IPS-18a (cell line): ENCODE results near the gene TRPC4AP.

Experiments used
- H3K27ac ChIP-seq: one replicate; pipeline ENCODE4 v1.5.1; 2013; ENCODE audit warnings: low read length
- H3K27me3 ChIP-seq: one replicate; pipeline ENCODE4 v1.6.1; 2013; ENCODE audit warnings: mild to moderate bottlenecking, low read length; ENCODE audit not compliant: control insufficient read depth, insufficient read depth
- H3K36me3 ChIP-seq: one replicate; pipeline ENCODE4 v1.6.1; 2013; ENCODE audit warnings: low read depth, low read length; ENCODE audit not compliant: control insufficient read depth
- H3K4me1 ChIP-seq: one replicate; pipeline ENCODE4 v1.6.1; 2013; ENCODE audit warnings: low read depth, low read length; ENCODE audit not compliant: control insufficient read depth
- H3K4me3 ChIP-seq: one replicate; pipeline ENCODE4 v1.5.1; 2013; ENCODE audit warnings: low read length
- H3K9ac ChIP-seq: one replicate; pipeline ENCODE4 v1.6.1; 2013; ENCODE audit warnings: mild to moderate bottlenecking, low read length, moderate library complexity
- H3K9me3 ChIP-seq: one replicate; pipeline ENCODE4 v1.6.1; 2013; ENCODE audit warnings: low read depth, low read length; ENCODE audit not compliant: control insufficient read depth

The TRPC4AP gene

GRCh38 chr20:35049776-35050352 is 42.7 kb downstream of the TRPC4AP start:
- Histone ChIP-seq H3K4me3 (no peak overlapping the region), H3K9ac (no peak overlapping the region), H3K4me1 (no peaks in the 10 kb centered on the region), H3K9me3 (no peaks in the 10 kb centered on the region), H3K27ac (no peak overlapping the region), H3K27me3 (no peaks in the 10 kb centered on the region), H3K36me3 (peaks cover 31% of the 10 kb centered on the region)

GRCh38 chr20:35048739-35049138 is 43.9 kb downstream of the TRPC4AP start:
- Histone ChIP-seq H3K36me3 (peaks cover 37% of the 10 kb centered on the region), H3K27ac (no peak overlapping the region), H3K9me3 (no peaks in the 10 kb centered on the region), H3K9ac (no peak overlapping the region), H3K4me1 (no peaks in the 10 kb centered on the region), H3K27me3 (no peaks in the 10 kb centered on the region), H3K4me3 (no peak overlapping the region)

DNA sequence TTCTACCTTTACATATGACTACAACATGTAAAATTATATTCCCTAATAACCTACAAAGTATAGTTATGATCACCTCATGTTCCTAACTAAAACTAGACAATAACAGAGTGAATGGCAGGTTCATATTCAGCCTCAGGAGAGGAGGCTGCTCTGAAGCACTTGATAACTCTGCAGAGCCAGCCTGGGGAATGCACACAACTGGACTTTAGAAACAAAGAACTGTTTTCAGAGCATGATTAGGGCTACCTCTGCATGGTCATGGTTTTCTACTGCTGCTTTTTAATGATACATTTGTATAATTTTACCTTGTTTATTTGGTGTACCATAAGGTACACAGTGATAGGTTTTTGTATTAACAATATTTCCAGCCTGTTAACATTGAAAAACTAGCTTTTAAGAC is 50.3 kb downstream of the TRPC4AP start:
- Histone ChIP-seq H3K4me1 (no peaks in the 10 kb centered on the region), H3K4me3 (no peak overlapping the region), H3K9me3 (no peaks in the 10 kb centered on the region), H3K36me3 (peaks cover 40% of the 10 kb centered on the region), H3K27me3 (no peaks in the 10 kb centered on the region), H3K9ac (no peak overlapping the region), H3K27ac (no peak overlapping the region)

DNA sequence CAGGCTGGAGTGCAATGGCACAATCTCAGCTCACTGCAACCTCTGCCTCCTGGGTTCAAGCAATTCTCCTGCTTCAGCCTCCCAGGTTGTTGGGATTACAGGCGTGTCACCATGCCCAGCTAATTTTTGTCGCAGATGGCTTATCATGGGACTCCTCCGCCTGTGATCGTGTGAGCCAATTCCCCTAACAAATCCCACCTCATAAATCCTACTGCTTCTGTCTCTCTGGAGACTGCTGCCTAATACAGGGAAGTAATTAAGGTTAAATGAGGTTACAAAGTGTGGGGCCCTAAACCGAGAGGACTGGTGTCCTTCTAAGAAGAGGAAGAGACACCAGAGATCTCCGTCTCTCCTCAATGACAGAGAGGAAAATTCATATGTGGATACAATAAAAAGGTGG is 52.0 kb downstream of the TRPC4AP start:
- Histone ChIP-seq H3K9me3 (no peaks in the 10 kb centered on the region), H3K4me3 (no peak overlapping the region), H3K27me3 (no peaks in the 10 kb centered on the region), H3K27ac (no peak overlapping the region), H3K4me1 (no peaks in the 10 kb centered on the region), H3K9ac (no peak overlapping the region), H3K36me3 (peaks cover 37% of the 10 kb centered on the region)

DNA sequence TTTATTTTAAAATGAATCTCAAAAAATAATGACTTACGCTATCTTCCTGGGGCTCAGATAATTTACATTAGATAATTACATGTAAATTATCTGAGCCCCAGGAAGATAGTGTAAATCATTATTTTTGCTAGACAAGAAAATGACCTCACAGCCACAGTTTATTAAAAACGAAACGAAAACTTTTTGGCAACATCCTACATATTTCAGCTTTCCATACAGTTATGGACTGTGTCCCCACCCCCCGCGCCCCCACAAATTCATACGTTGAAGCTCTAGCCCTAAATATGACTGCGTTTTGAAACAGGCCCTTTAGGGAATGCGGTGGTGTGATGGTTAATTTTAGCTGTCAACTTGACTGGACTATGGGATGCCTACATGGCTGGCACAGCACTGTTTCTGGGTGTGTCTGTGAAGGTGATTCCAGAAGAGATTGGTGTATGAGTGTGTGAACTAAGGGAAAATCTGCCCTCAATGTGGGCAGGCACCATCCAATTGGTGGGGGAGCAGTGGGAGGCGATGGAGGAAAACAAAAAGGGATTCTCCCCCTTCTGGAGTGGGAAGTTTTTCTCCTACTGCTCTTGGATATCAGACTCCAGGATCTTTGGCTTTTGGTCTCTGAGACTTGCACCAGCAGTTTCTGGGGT is 52.6 kb downstream of the TRPC4AP start:
- H3K9ac ChIP-seq: no peak overlapping the region
- H3K9me3 ChIP-seq: no peaks in the 10 kb centered on the region

DNA sequence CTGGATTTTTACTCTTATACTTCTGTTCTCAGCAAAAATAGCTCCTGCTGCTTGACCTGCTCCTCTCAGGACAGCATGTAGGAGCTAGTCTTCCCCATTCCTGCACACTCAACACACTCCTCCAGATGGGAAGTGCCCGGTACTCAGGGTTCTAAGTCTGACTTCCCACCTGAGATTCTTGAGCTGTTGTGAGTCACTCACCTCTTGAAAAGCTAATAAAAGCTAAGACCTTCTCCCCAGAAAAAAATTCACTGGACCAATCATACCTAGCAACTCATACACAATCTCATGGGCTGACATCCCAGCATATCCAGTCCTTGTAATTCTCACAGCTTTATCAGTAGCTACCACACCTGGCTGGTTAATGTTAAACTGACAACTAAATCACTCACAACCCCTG is 53.5 kb downstream of the TRPC4AP start:
- H3K4me1 ChIP-seq: no peaks in the 10 kb centered on the region
- no peak overlapping the region for H3K9ac ChIP-seq
- no peaks in the 10 kb centered on the region for H3K27me3 ChIP-seq
- no peak overlapping the region for H3K27ac ChIP-seq
- H3K4me3 ChIP-seq: no peak overlapping the region
- no peaks in the 10 kb centered on the region for H3K9me3 ChIP-seq
- peaks cover 43% of the 10 kb centered on the region for H3K36me3 ChIP-seq

More for the DNA sequence above, 52.6 kb downstream of the TRPC4AP start:
- H3K27ac ChIP-seq: no peak overlapping the region
- peaks cover 39% of the 10 kb centered on the region for H3K36me3 ChIP-seq
- no peaks in the 10 kb centered on the region for H3K27me3 ChIP-seq
- H3K4me3 ChIP-seq: no peak overlapping the region
- H3K4me1 ChIP-seq: no peaks in the 10 kb centered on the region

DNA sequence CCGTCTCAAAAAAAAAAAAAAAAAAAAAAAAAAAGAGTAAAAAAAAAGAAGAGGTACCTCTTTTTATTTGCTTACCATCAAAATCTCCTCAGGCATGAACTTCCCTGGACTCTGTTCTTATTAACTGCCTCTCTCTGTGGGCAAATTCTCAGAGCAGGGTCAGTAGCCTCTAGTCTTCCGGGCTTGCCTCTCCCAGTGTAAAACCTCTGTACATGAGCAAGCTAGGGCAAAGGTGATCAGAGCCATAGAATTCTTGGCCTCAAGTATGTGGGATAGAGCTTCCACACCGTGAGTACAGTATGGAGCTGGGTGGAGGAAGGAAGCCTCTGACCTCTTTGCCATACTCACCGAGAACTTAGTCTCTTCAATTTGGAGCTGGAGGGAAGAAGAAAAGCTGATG is 58.5 kb downstream of the TRPC4AP start:
- Histone ChIP-seq H3K36me3 (peaks cover 32% of the 10 kb centered on the region), H3K4me3 (no peak overlapping the region), H3K9me3 (no peaks in the 10 kb centered on the region)

GRCh38 chr20:35030136-35030535 is 62.5 kb downstream of the TRPC4AP start:
- Histone ChIP-seq H3K27ac (no peak overlapping the region), H3K27me3 (no peaks in the 10 kb centered on the region), H3K36me3 (peaks cover 35% of the 10 kb centered on the region), H3K4me1 (no peaks in the 10 kb centered on the region), H3K9me3 (no peaks in the 10 kb centered on the region), H3K4me3 (no peak overlapping the region), H3K9ac (no peak overlapping the region)

More for the DNA sequence above, 58.5 kb downstream of the TRPC4AP start:
- Histone ChIP-seq H3K27ac (no peak overlapping the region), H3K9ac (no peak overlapping the region), H3K27me3 (no peaks in the 10 kb centered on the region), H3K4me1 (no peaks in the 10 kb centered on the region)

- Histone ChIP-seq H3K27ac (no peak overlapping the region), H3K9ac (no peak overlapping the region), H3K4me3 (no peak overlapping the region), H3K4me1 (no peaks in the 10 kb centered on the region), H3K9me3 (no peaks in the 10 kb centered on the region), H3K27me3 (no peaks in the 10 kb centered on the region), H3K36me3 (peaks cover 16% of the 10 kb centered on the region)
These were observed 65.3 kb downstream of the TRPC4AP start for GRCh38 chr20:35027301-35027700.

DNA sequence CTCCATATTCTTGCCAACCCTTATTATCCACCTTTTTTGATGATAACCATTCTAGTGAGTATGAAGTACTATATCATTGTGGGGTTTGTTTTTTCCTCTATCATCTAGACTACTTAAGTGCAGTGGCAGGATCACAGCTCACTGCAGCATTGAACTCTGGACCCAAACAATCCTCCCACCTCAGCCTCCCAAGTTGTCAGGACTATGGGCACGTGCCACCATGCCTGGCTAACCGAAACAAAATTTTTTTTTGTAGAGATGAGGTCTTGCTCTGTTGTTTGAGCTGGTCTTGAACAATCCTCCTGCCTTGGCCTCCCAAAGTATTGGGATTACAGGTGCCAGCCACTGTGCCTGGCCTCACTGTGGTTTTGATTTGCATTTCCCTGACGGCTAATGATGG is 67.5 kb downstream of the TRPC4AP start:
- Histone ChIP-seq H3K9me3 (no peaks in the 10 kb centered on the region), H3K36me3 (peaks cover 24% of the 10 kb centered on the region), H3K27ac (no peak overlapping the region), H3K27me3 (no peaks in the 10 kb centered on the region), H3K9ac (no peak overlapping the region), H3K4me3 (no peak overlapping the region), H3K4me1 (no peaks in the 10 kb centered on the region)

DNA sequence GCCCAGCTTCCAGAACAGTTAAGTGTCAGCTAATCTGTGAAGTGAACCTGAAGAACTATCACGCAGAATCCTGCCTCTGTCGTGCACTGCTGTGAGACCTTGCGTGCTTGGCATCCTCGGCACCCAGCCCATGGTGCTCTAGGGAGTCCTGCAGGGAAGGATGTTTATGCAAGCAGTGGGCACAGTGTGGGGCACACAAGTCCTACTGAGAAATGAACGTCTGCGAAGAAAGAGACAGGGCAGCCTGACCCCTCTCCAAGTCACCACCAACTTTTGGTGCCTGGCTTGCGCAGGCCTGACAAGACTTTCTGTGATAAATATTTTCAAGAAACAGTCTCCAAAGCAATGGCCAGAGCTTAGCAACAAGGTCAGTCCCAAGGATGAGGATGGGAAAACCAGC is 69.0 kb downstream of the TRPC4AP start:
- no peak overlapping the region for H3K27ac ChIP-seq
- H3K27me3 ChIP-seq: no peaks in the 10 kb centered on the region
- peaks cover 21% of the 10 kb centered on the region for H3K36me3 ChIP-seq
- no peak overlapping the region for H3K9ac ChIP-seq
- no peaks in the 10 kb centered on the region for H3K4me1 ChIP-seq
- no peaks in the 10 kb centered on the region for H3K9me3 ChIP-seq
- no peak overlapping the region for H3K4me3 ChIP-seq

DNA sequence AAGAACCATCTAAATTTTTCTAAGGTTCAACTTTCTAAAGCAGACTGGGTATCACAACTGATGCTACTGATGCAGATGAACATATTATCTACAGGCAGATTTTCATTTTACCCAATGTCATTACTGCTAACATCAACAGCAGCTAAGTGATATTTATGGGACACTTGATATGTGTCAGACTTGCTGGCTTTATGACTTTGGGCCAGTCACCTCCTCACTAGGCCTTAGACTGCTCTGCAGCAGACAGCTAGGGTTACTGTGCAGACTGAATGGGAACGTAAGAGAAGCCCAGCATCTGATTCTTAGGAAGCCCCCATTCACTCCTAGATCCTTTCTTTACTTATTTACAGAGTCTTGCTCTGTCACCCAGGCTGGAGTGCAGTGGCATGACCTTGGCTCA is 70.8 kb downstream of the TRPC4AP start:
- H3K9me3 ChIP-seq: no peaks in the 10 kb centered on the region
- H3K36me3 ChIP-seq: peaks cover 19% of the 10 kb centered on the region
- H3K4me1 ChIP-seq: no peaks in the 10 kb centered on the region
- no peak overlapping the region for H3K27ac ChIP-seq
- no peak overlapping the region for H3K9ac ChIP-seq
- no peaks in the 10 kb centered on the region for H3K27me3 ChIP-seq
- no peak overlapping the region for H3K4me3 ChIP-seq
